OCI-LY3 (cell line): Measurements from ENCODE around the gene NT5C.

Experiments used
- H2AFZ ChIP-seq: fragments of 200-600, 300-600 bp; shearing (Covaris generic); 2 replicates; pipeline ENCODE4 v1.6.0; 2014; ENCODE audit warnings: antibody characterized with exemption, low read depth, low read length
- H3K27ac ChIP-seq: fragments of 200-600, 300-600 bp; sonication (generic); 2 replicates; pipeline ENCODE4 v1.5.1; 2014; ENCODE audit warnings: mild to moderate bottlenecking, low read length, moderate library complexity, mixed read lengths
- H3K27me3 ChIP-seq: fragments of 200-600, 300-600 bp; sonication (generic); 2 replicates; pipeline ENCODE4 v1.6.1; 2014; ENCODE audit warnings: low read depth, low read length, mixed read lengths
- H3K36me3 ChIP-seq: fragments of 200-600, 300-600 bp; sonication (generic); replicated peaks from 2 replicates; pipeline ENCODE3; 2014; ENCODE audit warnings: low read depth, low read length, mixed read lengths
- H3K4me1 ChIP-seq: fragments of 300-600, 200-600 bp; sonication (generic); 2 replicates; pipeline ENCODE4 v1.6.1; 2014; ENCODE audit warnings: low read length, mixed read lengths
- H3K4me2 ChIP-seq: fragments of 200-600, 300-600 bp; sonication (generic); 2 replicates; pipeline ENCODE4 v1.6.1; 2014; ENCODE audit warnings: low read length, mixed read lengths
- H3K4me3 ChIP-seq: fragments of 300-600, 200-600 bp; sonication (generic); 2 replicates; pipeline ENCODE4 v1.5.1; 2014; ENCODE audit warnings: antibody characterized with exemption, mild to moderate bottlenecking, low read length, moderate library complexity
- H3K79me2 ChIP-seq: fragments of 300-600, 200-600 bp; shearing (Covaris generic); 2 replicates; pipeline ENCODE4 v1.6.1; 2014; ENCODE audit warnings: mild to moderate bottlenecking, low read length, mixed read lengths
- H3K9ac ChIP-seq: fragments of 300-600, 200-600 bp; shearing (Covaris generic); 2 replicates; pipeline ENCODE4 v1.6.0; 2014; ENCODE audit warnings: mild to moderate bottlenecking, low read length, moderate library complexity
- H3K9me3 ChIP-seq: fragments of 200-600, 300-600 bp; shearing (Covaris generic); 2 replicates; pipeline ENCODE4 v1.6.1; 2014; ENCODE audit warnings: low read length, mixed read lengths; ENCODE audit not compliant: insufficient read depth
- H4K20me1 ChIP-seq: fragments of 200-600, 300-600 bp; sonication (generic); 2 replicates; pipeline ENCODE4 v1.6.1; 2016; ENCODE audit warnings: low read length, mixed read lengths; ENCODE audit not compliant: insufficient read depth
- EZH2phosphoT487 ChIP-seq: fragments of 200-600 bp; shearing (Covaris generic); IDR thresholded peaks from 2 replicates; pipeline ENCODE4 v1.6.1; 2018; ENCODE audit warnings: antibody characterized with exemption, mixed run types, low read depth
- TF ChIP-seq, protein P1 (sequence below): fragments of 200-600, 300-600 bp; sonication (generic); IDR thresholded peaks from 2 replicates; pipeline ENCODE4 v1.5.1; 2014; ENCODE audit warnings: antibody characterized with exemption, low read length, low read depth

The NT5C gene

DNA sequence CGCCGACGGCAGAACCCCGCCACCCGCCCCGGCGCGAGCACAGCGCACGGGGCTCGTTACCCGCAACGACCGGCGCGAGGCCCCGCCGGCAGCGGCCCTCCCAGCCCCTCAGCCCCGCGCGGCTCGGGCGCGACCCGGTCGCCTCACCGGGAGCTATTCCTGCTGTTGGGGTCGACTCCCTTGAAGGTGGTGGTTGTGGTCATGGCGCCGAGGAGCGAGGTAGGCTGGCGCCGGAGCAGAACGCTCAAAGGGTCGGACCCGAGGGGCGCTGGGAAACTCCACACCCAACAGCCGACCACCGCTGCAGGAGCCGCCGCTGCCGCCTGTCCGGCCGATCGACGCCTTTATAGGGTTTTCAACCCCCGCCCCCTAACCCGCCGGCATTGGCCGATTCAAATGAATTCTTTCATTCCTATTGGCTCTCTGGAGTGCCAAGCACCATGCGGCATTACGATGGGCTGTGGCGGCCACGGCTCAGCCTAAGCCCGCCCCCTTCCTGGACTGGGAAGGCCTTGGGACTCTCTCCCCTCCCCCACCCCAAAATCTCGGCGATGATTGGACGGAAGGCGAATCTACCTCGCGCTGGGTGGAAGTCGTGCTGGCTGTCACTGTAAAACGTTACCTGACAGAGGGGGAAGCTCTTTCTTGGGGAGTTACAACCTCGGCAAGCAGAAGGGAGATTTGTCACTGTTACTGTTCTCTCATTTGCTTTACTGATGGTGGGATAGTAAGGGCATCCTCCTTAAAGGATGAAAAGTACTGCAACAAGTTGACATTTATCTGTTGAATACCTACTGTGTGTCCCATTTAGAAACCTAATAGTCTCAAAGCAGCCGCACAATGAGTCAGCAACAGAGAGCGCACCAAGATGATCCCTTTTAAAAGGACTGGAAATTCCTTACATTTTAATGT, 22.9 kb upstream of the NT5C start, which contains the start of gene JPT1:
TSS of gene JPT1 (minus strand) at position 318 of the 912 bp plus-strand sequence. CDS start at position 203, 115 bp downstream.
- H4K20me1 ChIP-seq = peaks cover 18% of the 10 kb centered on the region
- no peaks in the 10 kb centered on the region for H3K27me3 ChIP-seq
- 0 out of 2 replicates have a peak within 1 kb of the TSS, but pooled peaks have one; percentile 40 for H2AFZ ChIP-seq
- no peaks in the 10 kb centered on the region for H3K9me3 ChIP-seq
- H3K4me1 ChIP-seq = peaks cover 17% of the 10 kb centered on the region
- H3K36me3 ChIP-seq = peaks cover 11% of the 10 kb centered on the region
- peaks cover 48% of the 10 kb centered on the region for H3K79me2 ChIP-seq
- H3K4me2 ChIP-seq = peak within 1 kb of the TSS; percentile 92
- H3K4me3 ChIP-seq = peak within 1 kb of the TSS; percentile 82
- no peak for TF ChIP-seq EZH2phosphoT487
- TF ChIP-seq, protein P1, sequence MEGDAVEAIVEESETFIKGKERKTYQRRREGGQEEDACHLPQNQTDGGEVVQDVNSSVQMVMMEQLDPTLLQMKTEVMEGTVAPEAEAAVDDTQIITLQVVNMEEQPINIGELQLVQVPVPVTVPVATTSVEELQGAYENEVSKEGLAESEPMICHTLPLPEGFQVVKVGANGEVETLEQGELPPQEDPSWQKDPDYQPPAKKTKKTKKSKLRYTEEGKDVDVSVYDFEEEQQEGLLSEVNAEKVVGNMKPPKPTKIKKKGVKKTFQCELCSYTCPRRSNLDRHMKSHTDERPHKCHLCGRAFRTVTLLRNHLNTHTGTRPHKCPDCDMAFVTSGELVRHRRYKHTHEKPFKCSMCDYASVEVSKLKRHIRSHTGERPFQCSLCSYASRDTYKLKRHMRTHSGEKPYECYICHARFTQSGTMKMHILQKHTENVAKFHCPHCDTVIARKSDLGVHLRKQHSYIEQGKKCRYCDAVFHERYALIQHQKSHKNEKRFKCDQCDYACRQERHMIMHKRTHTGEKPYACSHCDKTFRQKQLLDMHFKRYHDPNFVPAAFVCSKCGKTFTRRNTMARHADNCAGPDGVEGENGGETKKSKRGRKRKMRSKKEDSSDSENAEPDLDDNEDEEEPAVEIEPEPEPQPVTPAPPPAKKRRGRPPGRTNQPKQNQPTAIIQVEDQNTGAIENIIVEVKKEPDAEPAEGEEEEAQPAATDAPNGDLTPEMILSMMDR = no peak
- peak within 1 kb of the TSS; percentile 79 for H3K9ac ChIP-seq
- H3K27ac ChIP-seq = peak within 1 kb of the TSS; percentile 71

DNA sequence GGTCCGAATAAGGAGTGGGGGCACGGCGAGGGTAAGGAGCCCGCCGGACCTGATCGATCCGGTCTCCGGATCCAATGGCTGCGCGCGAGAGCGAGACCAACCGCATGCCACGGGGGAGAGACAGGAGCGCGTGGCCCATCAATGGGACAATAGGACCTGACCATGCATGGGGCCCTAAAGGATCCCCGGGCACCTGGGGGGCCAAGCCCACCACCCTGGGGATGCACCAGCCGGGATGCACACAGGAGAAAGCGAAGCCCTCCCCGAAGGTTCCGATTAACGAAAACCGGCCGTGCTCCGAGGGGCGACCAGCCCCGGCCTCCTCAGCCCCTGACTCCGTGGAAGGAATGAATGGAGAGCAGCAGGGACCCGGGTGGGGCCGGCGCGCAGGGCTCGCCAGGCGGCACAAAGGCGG, 22.2 kb upstream of the NT5C start:
- H3K9ac ChIP-seq = peak overlapping the region; percentile 79
- peak overlapping the region; percentile 66 for H3K27ac ChIP-seq
- no peaks in the 10 kb centered on the region for H3K9me3 ChIP-seq
- peak overlapping the region; percentile 92 for H3K4me2 ChIP-seq
- no peaks in the 10 kb centered on the region for H3K27me3 ChIP-seq
- H3K4me1 ChIP-seq = peaks cover 21% of the 10 kb centered on the region
- H4K20me1 ChIP-seq = peaks cover 22% of the 10 kb centered on the region
- TF ChIP-seq EZH2phosphoT487 = no peak
- TF ChIP-seq, protein P1 = no peak
- H3K4me3 ChIP-seq = peak overlapping the region; percentile 82
- H3K79me2 ChIP-seq = peaks cover 55% of the 10 kb centered on the region
- no peak overlapping the region for H2AFZ ChIP-seq
- H3K36me3 ChIP-seq = peaks cover 9% of the 10 kb centered on the region

DNA sequence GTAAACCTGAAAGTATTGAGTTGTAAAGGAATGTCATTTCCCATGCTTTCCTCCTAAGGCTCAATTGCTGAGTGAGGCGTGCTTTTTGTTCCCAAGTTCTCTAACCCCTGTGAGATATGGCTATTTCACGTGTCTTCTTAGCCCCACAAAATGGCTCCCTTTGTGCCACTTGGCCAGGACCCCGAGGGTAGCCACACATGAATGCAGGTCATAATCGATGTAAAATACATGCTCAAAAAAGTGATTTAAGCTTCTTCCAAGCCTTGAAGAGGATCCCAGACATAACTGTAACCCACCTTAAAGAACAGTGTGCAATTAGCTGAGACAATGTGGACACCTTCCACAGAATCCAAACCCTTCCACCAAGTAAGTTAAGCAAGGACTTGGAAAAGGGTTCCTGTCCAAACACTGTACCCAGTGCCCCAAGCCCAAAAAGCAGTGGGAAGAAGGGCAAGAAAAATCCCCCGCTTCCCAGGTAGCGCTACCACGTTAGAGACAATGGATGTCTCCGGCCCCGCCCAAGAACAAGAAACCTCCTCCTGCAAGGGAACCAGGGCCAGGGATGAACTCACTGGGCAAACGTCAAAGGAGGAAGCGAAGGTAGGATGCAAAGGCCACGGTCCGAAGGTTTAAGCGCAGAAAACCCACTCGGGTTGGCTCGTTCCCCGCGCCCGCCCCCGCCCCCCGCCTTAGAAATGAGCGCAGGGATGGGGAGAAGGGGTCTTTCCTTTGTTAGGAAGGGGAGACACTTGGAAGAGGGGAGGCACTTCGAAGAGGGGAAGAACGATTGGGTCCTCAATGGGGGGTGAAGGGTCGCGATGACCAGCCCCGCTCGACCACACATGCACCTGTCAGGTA, 21.6 kb upstream of the NT5C start:
- Histone ChIP-seq H3K27me3 (no peaks in the 10 kb centered on the region), H2AFZ (no peak overlapping the region), H3K4me2 (peak overlapping the region; percentile 92), H3K9me3 (no peaks in the 10 kb centered on the region), H3K27ac (peak overlapping the region; percentile 66), H3K36me3 (peaks cover 16% of the 10 kb centered on the region), H3K4me3 (peak overlapping the region; percentile 82), H4K20me1 (peaks cover 28% of the 10 kb centered on the region), H3K79me2 (peaks cover 61% of the 10 kb centered on the region), H3K4me1 (peaks cover 27% of the 10 kb centered on the region), H3K9ac (peak overlapping the region; percentile 79)
- TF ChIP-seq, protein P1 = no peak
- no peak for TF ChIP-seq EZH2phosphoT487
